HG03457 (cell line): ENCODE measurements around the gene NXPH3.
"Not testable (repeated sequence)": the region's sequence is repeated elsewhere in the genome, so short reads cannot be mapped to it uniquely, and the experiment has no call there.

Experiments
- ATAC-seq: cut with Tn5 transposase; IDR thresholded peaks from one replicate; pipeline ENCODE4 v1.9.1; 2021; ENCODE audit warnings: moderate number of reproducible peaks; ENCODE audit not compliant: unreplicated experiment

NXPH3 gene

GRCh38 chr17:49554694-49555494 lies 20.8 kb upstream of the NXPH3 start:
- ATAC-seq = no peak

- no peak for ATAC-seq
These were observed 20.0 kb upstream of the NXPH3 start for GRCh38 chr17:49555495-49556222.

GRCh38 chr17:49556223-49556943 lies 19.3 kb upstream of the NXPH3 start:
- ATAC-seq = no peak

- ATAC-seq = no peak
These were observed 18.2 kb upstream of the NXPH3 start for GRCh38 chr17:49557312-49558024.

DNA sequence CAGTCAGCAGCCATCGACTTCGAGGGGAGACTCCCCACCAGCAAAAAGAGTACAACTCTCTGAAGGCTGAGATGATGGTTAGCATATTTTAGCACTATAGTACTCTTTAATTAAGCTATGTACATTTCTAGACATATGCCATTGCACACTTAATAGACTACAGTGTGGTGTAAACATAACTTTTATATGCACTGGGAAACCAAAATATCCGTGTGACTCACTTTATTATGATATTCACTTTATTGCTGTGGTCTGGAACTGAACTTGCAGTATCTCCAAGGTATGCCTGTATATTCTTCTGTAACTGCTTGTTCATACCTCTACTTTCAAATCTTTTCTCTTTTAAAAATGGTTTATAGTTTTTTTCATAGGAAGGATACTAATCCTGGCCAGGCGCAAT lies 11.0 kb upstream of the NXPH3 start:
- ATAC-seq = no peak

- no peak for ATAC-seq
These were observed 9.7 kb upstream of the NXPH3 start for GRCh38 chr17:49565948-49566491.

- no peak for ATAC-seq
These were observed 9.0 kb upstream of the NXPH3 start for GRCh38 chr17:49566668-49567071.

- no peak for ATAC-seq
These were observed 8.6 kb upstream of the NXPH3 start for GRCh38 chr17:49567104-49567521.

GRCh38 chr17:49567871-49568694 lies 7.6 kb upstream of the NXPH3 start:
- no peak for ATAC-seq

GRCh38 chr17:49568695-49569047 lies 7.0 kb upstream of the NXPH3 start:
- ATAC-seq = not testable (repeated sequence)

DNA sequence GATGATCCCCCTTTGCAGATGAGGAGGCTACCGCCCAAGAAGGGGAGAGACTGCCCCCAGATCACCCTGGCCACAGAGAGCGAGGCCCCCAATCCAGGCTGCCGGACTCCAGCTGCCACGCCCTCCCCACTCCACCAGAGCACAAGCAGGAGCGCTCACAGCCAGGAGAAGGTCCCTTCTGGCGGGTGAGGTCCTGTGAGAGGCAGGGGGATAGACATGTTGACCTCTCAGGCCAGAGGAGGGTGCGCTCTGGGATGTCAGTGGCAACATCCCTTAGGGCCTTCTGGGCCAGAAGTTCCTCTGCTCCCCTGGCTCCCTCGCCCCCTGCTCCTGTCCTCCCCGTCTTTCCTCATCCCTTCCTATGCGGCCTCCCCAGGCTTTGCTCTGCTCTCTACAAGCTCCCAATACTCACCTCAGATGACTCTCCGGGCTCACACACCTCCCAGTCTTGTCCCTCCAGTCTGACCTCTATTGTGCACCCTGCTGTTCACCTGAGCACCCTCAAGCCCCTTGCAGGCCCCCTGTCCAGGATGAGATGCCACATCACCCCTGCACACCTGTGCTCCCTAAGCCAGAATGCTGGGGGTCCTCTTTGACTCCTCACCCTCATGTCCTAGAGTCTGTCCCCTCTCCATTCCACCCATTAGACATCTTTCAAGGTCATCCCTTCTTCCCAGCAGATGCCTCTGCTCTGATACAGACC lies 5.0 kb upstream of the NXPH3 start:
- no peak for ATAC-seq

DNA sequence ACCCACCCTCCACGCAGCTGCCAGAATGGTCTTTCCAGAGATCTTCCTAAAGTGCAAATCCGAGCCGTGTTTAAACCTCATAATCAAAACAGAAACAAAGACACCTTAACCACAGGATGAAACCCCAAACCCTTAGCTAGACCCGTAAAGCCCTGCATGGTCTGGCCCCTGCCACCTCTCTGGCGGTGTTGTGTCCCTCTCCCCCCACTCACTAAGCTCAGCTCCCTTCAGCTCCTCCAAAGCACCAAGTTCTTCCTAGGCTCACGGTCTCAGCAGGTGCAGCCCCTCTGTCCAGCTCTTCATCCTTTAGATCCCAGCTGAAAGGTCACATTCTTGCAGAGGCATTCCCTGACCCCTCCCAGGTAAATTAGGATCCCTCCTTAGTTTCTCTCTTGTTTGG lies 4.4 kb upstream of the NXPH3 start:
- ATAC-seq = no peak

- ATAC-seq = no peak
These were observed 3.9 kb upstream of the NXPH3 start for GRCh38 chr17:49571764-49572163.

DNA sequence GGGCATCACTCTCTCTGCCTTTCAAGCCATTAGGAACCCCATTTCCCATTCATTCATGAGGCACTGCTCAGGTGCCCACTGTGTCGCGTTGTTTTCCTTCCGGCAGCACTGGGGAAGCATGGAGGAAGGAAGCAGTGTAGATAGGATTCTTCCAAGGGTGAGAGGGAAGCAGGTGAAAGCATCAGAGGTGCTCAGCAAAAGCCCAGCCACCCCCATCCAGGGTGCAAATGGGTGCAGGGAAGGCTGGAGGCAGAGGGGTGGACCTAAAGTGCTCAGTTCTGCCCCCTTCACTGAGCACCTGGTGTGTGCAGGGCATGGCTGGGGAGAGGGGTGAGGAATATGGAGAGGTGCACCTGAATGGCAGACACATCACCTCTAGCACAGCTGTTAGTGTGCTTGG lies 3.4 kb upstream of the NXPH3 start:
- ATAC-seq = no peak

GRCh38 chr17:49572806-49573420 lies 2.8 kb upstream of the NXPH3 start:
- no peak for ATAC-seq

DNA sequence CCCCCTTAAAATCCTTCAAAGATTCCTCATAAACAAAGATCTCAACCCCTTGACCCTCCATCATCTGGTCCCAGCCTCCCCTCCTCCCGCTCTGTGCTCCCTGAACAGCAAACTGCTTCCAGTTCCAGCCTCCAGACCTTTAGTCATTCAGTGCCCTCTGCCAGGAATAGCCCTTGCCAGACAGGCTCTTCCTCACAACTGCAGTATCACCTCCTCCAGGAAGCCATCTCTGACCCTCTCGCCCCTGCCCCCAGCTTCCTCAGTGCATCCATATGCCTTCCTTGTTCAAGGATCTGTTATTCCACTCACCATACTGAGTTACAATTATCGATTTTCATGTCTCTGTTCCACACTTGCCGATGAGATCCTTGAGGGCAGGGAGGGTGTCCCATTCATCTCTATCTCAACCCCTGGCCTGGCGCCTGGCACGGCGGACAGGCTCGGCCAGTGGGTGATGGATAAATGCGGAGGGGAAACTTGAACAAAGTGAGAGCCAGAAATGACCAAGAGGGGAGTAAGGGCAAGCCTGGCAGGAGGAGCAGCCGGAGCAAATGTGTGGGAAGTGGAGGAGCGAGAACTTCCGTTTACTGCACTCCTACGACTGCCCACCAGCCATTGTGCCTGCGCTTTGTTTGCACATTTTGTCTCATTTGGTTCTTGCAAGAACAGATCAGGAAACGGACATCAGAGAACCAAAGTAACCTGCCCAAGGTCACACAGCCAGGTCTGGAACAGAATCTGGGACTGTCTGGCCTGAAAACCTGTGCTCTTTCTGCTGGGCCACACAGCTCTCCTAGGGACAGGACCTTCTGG lies 2.0 kb upstream of the NXPH3 start:
- ATAC-seq = no peak

DNA sequence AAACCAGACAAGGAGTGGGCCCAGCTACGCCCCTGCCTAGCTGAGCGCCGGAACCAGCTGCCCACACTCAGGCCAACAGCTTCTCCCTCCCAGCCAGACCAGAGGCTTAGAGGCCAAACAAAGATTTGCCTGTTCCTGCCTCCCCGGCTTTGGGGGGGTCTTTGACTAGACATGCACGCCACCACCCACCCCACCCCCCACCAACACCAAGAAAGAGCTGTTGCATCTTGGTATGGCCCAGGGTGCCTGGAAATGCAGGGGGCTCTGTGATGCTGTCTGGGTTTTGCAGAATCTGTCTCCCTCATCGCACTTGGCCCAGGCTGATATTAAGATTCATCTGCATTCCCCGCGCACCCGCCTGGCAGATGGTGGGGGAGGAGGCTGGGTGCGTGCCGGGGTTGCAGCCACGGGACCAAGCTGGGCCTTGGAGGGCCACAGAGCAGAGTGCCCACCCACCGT lies 1.3 kb upstream of the NXPH3 start:
- ATAC-seq = no peak
